CD14-positive monocyte (primary cell): ENCODE data around the gene CLRN2. TPM values are rescaled to one million over a fixed set of nuclear protein-coding genes. Genes with fewer than 3 reads are reported as not detected.

ENCODE experiments used
- DNase-seq, 3 donors: peaks; one replicate each; pipeline ENCODE4 v3.0.0-alpha.2; 2011 to 2022
- H2AFZ ChIP-seq: 2 replicates; pipeline ENCODE4 v1.6.0; 2012; ENCODE audit warnings: mild to moderate bottlenecking, low read depth, low read length, inconsistent platforms; ENCODE audit not compliant: insufficient read depth, poor library complexity, severe bottlenecking
- H3K27ac ChIP-seq, 2 donors: 1 replicate in 1 of 2; 2 replicates in 1 of 2; pipeline ENCODE4 v1.5.1; 2012 to 2013; ENCODE audit warnings: low read length in 2 of 2, control low read depth in 1 of 2, inconsistent platforms in 1 of 2, low read depth in 1 of 2, mild to moderate bottlenecking in 1 of 2
- H3K27me3 ChIP-seq, 2 donors: one replicate each; pipeline versions ENCODE4 v1.6.0 to v1.6.1; 2011 to 2013; ENCODE audit warnings: low read length in 2 of 2; ENCODE audit not compliant: control insufficient read depth in 2 of 2, insufficient read depth in 2 of 2
- H3K36me3 ChIP-seq, 2 donors: replicated peaks in 1 of 2; 1 replicate in 1 of 2; 2 replicates in 1 of 2; pipeline versions ENCODE4 v1.5.1 to v1.6.1; 2012 to 2013; ENCODE audit warnings: low read length in 2 of 2, control low read depth in 1 of 2, inconsistent platforms in 1 of 2, mild to moderate bottlenecking in 1 of 2; ENCODE audit not compliant: insufficient read depth in 2 of 2, control insufficient read depth in 1 of 2
- H3K4me1 ChIP-seq, 2 donors: 1 replicate in 1 of 2; 2 replicates in 1 of 2; pipeline versions ENCODE4 v1.5.1 to v1.6.1; 2012 to 2013; ENCODE audit warnings: low read length in 2 of 2, control low read depth in 1 of 2, inconsistent platforms in 1 of 2, mild to moderate bottlenecking in 1 of 2, moderate library complexity in 1 of 2; ENCODE audit not compliant: insufficient read depth in 2 of 2, control insufficient read depth in 1 of 2
- H3K4me2 ChIP-seq: replicated peaks from 2 replicates; pipeline ENCODE3; 2012; ENCODE audit warnings: low read length, moderate library complexity, mild to moderate bottlenecking; ENCODE audit not compliant: poor library complexity, severe bottlenecking; ENCODE audit errors: extremely low read depth
- H3K4me3 ChIP-seq, 3 experiments: fragments of 200-600 bp in 1 of 3; sonication (generic) in 1 of 3; replicated peaks in 1 of 3; 1 replicate in 2 of 3; 2 replicates in 1 of 3; pipeline ENCODE4 v1.5.1; 2011 to 2013; ENCODE audit warnings: low read length in 3 of 3, mild to moderate bottlenecking in 3 of 3, control low read depth in 2 of 3, low read depth in 2 of 3, inconsistent platforms in 1 of 3, moderate library complexity in 1 of 3
- H3K79me2 ChIP-seq: 2 replicates; pipeline ENCODE4 v1.6.0; 2012; ENCODE audit warnings: mild to moderate bottlenecking, control low read depth, inconsistent platforms, low read length, moderate library complexity; ENCODE audit not compliant: insufficient read depth
- H3K9ac ChIP-seq: 2 replicates; pipeline ENCODE4 v1.6.0; 2017; ENCODE audit warnings: low read length, mild to moderate bottlenecking; ENCODE audit not compliant: insufficient read depth, poor library complexity, severe bottlenecking
- H3K9me3 ChIP-seq, 2 donors: replicated peaks in 1 of 2; 1 replicate in 1 of 2; 2 replicates in 1 of 2; pipeline versions ENCODE4 v1.5.1 to v1.6.1; 2012 to 2013; ENCODE audit warnings: low read length in 2 of 2, control low read depth in 1 of 2; ENCODE audit not compliant: control insufficient read depth in 1 of 2, insufficient read depth in 1 of 2
- H4K20me1 ChIP-seq: 2 replicates; pipeline ENCODE4 v1.6.0; 2012; ENCODE audit warnings: mild to moderate bottlenecking, low read length, control low read depth, moderate library complexity; ENCODE audit not compliant: insufficient read depth
- H3K27ac Mint-ChIP-seq, 7 donors: one replicate each; pipeline ENCODE4 v1.8.0; 2020; ENCODE audit warnings: mild to moderate bottlenecking in 7 of 7, mixed read lengths in 7 of 7, moderate library complexity in 6 of 7, inconsistent platforms in 2 of 7
- H3K27me3 Mint-ChIP-seq, 3 donors: one replicate each; pipeline ENCODE4 v1.8.0; 2021 to 2022; ENCODE audit warnings: low read depth in 3 of 3, mild to moderate bottlenecking in 3 of 3, mixed read lengths in 3 of 3, moderate library complexity in 3 of 3, inconsistent platforms in 1 of 3
- H3K36me3 Mint-ChIP-seq, 2 donors: one replicate each; pipeline ENCODE4 v1.8.0; 2020; ENCODE audit warnings: mixed read lengths in 2 of 2, inconsistent platforms in 1 of 2, mild to moderate bottlenecking in 1 of 2
- H3K4me1 Mint-ChIP-seq: one replicate; pipeline ENCODE4 v1.8.0; 2020; ENCODE audit warnings: mild to moderate bottlenecking, mixed read lengths
- H3K4me3 Mint-ChIP-seq, 2 donors: one replicate each; pipeline ENCODE4 v1.8.0; 2020; ENCODE audit warnings: mild to moderate bottlenecking in 2 of 2, mixed read lengths in 2 of 2, moderate library complexity in 1 of 2
- H3K9me3 Mint-ChIP-seq, 7 donors: one replicate each; pipeline ENCODE4 v1.8.0; 2020 to 2022; ENCODE audit warnings: mixed read lengths in 7 of 7, mild to moderate bottlenecking in 6 of 7, moderate library complexity in 6 of 7, inconsistent platforms in 2 of 7
- WGBS: methylation state at CpG from one replicate; pipeline ENCODE4 v1.1.5; 2013; ENCODE audit warnings: missing lambda C conversion rate; ENCODE audit not compliant: insufficient coverage; 5-methylcytosine and 5-hydroxymethylcytosine counted together
- intact Hi-C, 2 donors: fragments of 100-400 bp; cut with micrococcal nuclease; formaldehyde crosslinking; loops; one replicate each; pipeline versions ENCODE4 v1.15.0 to v1.15.1; 2023
- polyA plus RNA-seq, 3 donors: library from polyadenylated mRNA; depleted of rRNA in 1 of 3; unstranded in 2 of 3; stranded (reverse) in 1 of 3; fragments of 300-500 nt in 2 of 3; fragments of >200 nt in 1 of 3; fragmentation: Illumina TruSeq in 2 of 3; gene quantifications; 1 replicate in 2 of 3; 2 replicates in 1 of 3; pipeline ENCODE4 v1.2.3, GENCODE V29; 2012 to 2021
- TF ChIP-seq, protein P1 (sequence below): fragments of 200-600 bp; IDR thresholded peaks from one replicate; pipeline ENCODE4 v1.8.0; 2022; ENCODE audit warnings: antibody characterized with exemption, mild to moderate bottlenecking

The CLRN2 gene
- polyA plus RNA-seq, 3 donors = not detected

DNA sequence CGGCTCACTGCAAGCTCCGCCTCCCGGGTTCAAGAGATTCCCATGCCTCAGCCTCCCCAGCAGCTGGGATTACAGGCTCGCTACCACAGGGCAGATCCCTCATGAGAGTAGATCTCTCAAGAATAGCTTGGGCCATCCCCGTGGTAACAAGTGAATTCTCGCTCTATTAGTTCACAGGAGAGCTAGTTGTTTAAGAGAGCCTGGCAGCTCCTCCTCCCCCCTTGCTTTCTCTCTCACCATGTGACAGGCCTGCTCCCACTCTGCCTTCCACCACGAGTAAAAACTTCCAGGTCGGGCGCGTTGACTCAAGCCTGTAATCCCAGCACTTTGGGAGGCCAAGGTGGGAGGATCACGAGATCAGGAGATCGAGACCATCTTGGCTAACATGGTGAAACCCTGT is 31.7 kb downstream of the CLRN2 start:
- no peak for DNase-seq
- no peaks in the 10 kb centered on the region for H3K27me3 ChIP-seq
- Mint-ChIP-seq H3K27me3 (peaks cover 0 to 12% (median 10%) of the 10 kb centered on the region in 3 donors), H3K27ac (peak overlapping the region in 3 of 7 donors; percentile 12 to 58 (median 54)), H3K36me3 (no peaks in the 10 kb centered on the region), H3K9me3 (no peaks in the 10 kb centered on the region), H3K4me1 (peaks cover 9% of the 10 kb centered on the region), H3K4me3 (no peak overlapping the region)
- no peaks in the 10 kb centered on the region for H3K4me1 ChIP-seq
- TF ChIP-seq, protein P1, sequence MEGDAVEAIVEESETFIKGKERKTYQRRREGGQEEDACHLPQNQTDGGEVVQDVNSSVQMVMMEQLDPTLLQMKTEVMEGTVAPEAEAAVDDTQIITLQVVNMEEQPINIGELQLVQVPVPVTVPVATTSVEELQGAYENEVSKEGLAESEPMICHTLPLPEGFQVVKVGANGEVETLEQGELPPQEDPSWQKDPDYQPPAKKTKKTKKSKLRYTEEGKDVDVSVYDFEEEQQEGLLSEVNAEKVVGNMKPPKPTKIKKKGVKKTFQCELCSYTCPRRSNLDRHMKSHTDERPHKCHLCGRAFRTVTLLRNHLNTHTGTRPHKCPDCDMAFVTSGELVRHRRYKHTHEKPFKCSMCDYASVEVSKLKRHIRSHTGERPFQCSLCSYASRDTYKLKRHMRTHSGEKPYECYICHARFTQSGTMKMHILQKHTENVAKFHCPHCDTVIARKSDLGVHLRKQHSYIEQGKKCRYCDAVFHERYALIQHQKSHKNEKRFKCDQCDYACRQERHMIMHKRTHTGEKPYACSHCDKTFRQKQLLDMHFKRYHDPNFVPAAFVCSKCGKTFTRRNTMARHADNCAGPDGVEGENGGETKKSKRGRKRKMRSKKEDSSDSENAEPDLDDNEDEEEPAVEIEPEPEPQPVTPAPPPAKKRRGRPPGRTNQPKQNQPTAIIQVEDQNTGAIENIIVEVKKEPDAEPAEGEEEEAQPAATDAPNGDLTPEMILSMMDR = no peak
- H3K27ac ChIP-seq = no peak overlapping the region
- no peaks in the 10 kb centered on the region for H3K79me2 ChIP-seq
- no peaks in the 10 kb centered on the region for H4K20me1 ChIP-seq
- H3K4me2 ChIP-seq = no peak overlapping the region
- 94% methylated on average over 4 of the region's 12 CpGs for WGBS
- no peak overlapping the region for H3K9ac ChIP-seq
- H3K36me3 ChIP-seq = no peaks in the 10 kb centered on the region
- H2AFZ ChIP-seq = no peak overlapping the region
- H3K4me3 ChIP-seq = no peak overlapping the region
- intact Hi-C loops = loop anchor here (5.0 to 10.0 kb wide), 2 partner anchors 1046 to 1048 kb away; no protein-coding TSS in a partner anchor
- no peaks in the 10 kb centered on the region for H3K9me3 ChIP-seq

DNA sequence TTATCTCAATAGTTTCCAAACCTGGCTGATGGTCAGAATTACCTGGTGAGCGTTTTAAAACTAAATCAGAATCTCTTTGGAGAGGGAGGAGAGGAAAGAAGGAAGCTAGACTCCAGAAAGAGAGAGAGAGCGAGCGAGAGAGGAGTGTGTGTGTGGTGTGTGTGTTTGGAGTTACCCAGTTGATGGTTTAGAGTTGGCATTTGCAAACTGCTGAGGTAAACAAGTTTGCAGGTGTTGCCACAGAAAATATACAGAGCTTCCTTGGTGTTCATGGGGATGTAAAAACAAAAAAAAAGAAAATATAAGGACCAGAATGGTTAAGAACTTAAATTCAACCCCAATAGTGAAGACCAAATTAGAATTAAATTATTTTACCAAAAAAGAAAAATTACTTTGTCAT is 35.6 kb downstream of the CLRN2 start:
- no peak for DNase-seq
- Histone ChIP-seq H3K4me1 (no peaks in the 10 kb centered on the region), H3K36me3 (no peaks in the 10 kb centered on the region), H3K27ac (no peak overlapping the region), H3K9me3 (no peaks in the 10 kb centered on the region), H3K9ac (no peak overlapping the region), H4K20me1 (no peaks in the 10 kb centered on the region), H2AFZ (no peak overlapping the region), H3K4me2 (no peak overlapping the region), H3K27me3 (no peaks in the 10 kb centered on the region), H3K4me3 (no peak overlapping the region), H3K79me2 (no peaks in the 10 kb centered on the region)
- Mint-ChIP-seq H3K36me3 (no peaks in the 10 kb centered on the region), H3K4me1 (peaks cover 3% of the 10 kb centered on the region), H3K9me3 (no peaks in the 10 kb centered on the region), H3K27ac (no peak overlapping the region), H3K27me3 (peaks cover 0 to 23% (median 15%) of the 10 kb centered on the region in 3 donors), H3K4me3 (peak overlapping the region in 1 of 2 donors; percentile 56)
- 82% methylated on average over 3 of the region's 3 CpGs for WGBS
- TF ChIP-seq, protein P1 = no peak
- intact Hi-C loops = no loop called here
